Panc1 (cell line): ENCODE data around the gene UGT1A9.

ENCODE experiments used
- POLR2AphosphoS5 ChIP-seq: IDR thresholded peaks from 2 replicates; pipeline ENCODE4 v1.6.1; 2012; ENCODE audit warnings: mild to moderate bottlenecking, low read depth, low read length, moderate library complexity
- REST ChIP-seq, 2 experiments: IDR thresholded peaks; 2 replicates each; pipeline ENCODE4 v1.6.1; 2011 to 2012; ENCODE audit warnings: low read depth in 2 of 2, control low read depth in 1 of 2, low read length in 1 of 2, mild to moderate bottlenecking in 1 of 2, moderate library complexity in 1 of 2; ENCODE audit not compliant: insufficient read depth in 1 of 2
- TCF7L2 ChIP-seq: IDR thresholded peaks from 2 replicates; pipeline ENCODE4 v1.6.1; 2011; ENCODE audit warnings: mild to moderate bottlenecking, low read depth, low read length, inconsistent platforms
- TF ChIP-seq, protein P1 (sequence below): fragments of 450-650 bp; IDR thresholded peaks from 2 replicates; pipeline ENCODE4 v1.5.1; 2017; ENCODE audit warnings: mild to moderate bottlenecking

DNA sequence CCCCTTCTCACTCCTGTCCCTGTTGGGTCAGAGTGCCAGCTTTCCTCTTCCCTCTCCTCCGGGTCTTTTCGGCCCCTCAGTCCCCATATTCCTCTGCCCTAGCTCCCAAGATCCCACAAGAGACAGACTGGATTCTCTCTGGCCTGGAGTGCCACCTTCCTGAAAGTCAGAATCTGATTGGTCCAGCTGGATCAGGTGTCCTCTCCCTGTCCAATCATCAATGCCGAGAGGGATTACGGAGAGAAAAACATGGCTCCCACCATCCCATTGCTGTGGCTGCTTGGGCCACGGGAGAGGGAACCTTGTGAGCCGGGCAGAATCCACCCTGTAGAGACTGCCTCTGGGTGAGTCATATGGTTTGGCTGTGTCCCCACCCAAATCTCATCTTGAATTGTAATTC, 103.7 kb downstream of the UGT1A9 start:
- TF ChIP-seq, protein P1, sequence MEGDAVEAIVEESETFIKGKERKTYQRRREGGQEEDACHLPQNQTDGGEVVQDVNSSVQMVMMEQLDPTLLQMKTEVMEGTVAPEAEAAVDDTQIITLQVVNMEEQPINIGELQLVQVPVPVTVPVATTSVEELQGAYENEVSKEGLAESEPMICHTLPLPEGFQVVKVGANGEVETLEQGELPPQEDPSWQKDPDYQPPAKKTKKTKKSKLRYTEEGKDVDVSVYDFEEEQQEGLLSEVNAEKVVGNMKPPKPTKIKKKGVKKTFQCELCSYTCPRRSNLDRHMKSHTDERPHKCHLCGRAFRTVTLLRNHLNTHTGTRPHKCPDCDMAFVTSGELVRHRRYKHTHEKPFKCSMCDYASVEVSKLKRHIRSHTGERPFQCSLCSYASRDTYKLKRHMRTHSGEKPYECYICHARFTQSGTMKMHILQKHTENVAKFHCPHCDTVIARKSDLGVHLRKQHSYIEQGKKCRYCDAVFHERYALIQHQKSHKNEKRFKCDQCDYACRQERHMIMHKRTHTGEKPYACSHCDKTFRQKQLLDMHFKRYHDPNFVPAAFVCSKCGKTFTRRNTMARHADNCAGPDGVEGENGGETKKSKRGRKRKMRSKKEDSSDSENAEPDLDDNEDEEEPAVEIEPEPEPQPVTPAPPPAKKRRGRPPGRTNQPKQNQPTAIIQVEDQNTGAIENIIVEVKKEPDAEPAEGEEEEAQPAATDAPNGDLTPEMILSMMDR: no peak
- TF ChIP-seq POLR2AphosphoS5 (no peak), REST (IDR thresholded peaks at IDR 0.05; ENCODE audit: insufficient read depth in 1 of 2, low read depth in 2 of 2, low read length in 1 of 2) (no peak), TCF7L2 (no peak)
